ENCODE results near the gene RELB.

The RELB gene

GRCh38 chr19:45027371-45027770, 26.1 kb downstream of the RELB start:
- no peak for DNase-seq

GRCh38 chr19:45030825-45031224, 29.6 kb downstream of the RELB start:
- no peak for DNase-seq

GRCh38 chr19:45032421-45032820, 31.2 kb downstream of the RELB start:
- DNase-seq: no peak

- no peak for DNase-seq
Observed at GRCh38 chr19:45035755-45036154, 34.5 kb downstream of the RELB start.

- DNase-seq: no peak
Observed at GRCh38 chr19:45037393-45038169, 36.3 kb downstream of the RELB start.

GRCh38 chr19:45038931-45039893, 37.9 kb downstream of the RELB start, which contains the start of gene CLASRP:
CLASRP (plus strand) TSS chr19:45039045; CDS start chr19:45040213, 1,168 bp downstream.
- DNase-seq: no peak

GRCh38 chr19:45040059-45040771, 39.0 kb downstream of the RELB start:
- DNase-seq: no peak

GRCh38 chr19:45041125-45041524, 39.9 kb downstream of the RELB start:
- DNase-seq: no peak

GRCh38 chr19:45045671-45046353, 44.5 kb downstream of the RELB start:
- DNase-seq: no peak

- DNase-seq: no peak
Observed at GRCh38 chr19:45046355-45046754, 45.1 kb downstream of the RELB start.

- no peak for DNase-seq
Observed at GRCh38 chr19:45047188-45047797, 46.0 kb downstream of the RELB start.

GRCh38 chr19:45049073-45049736, 47.9 kb downstream of the RELB start:
- DNase-seq: no peak

- DNase-seq: no peak
Observed at GRCh38 chr19:45050036-45050435, 48.8 kb downstream of the RELB start.

GRCh38 chr19:45051929-45052579, 50.8 kb downstream of the RELB start:
- DNase-seq: no peak

- no peak for DNase-seq
Observed at GRCh38 chr19:45056831-45057230, 55.6 kb downstream of the RELB start.

GRCh38 chr19:45057444-45057843, 56.2 kb downstream of the RELB start:
- DNase-seq: no peak

- DNase-seq: no peak
Observed at GRCh38 chr19:45058622-45059159, 57.4 kb downstream of the RELB start.

GRCh38 chr19:45059258-45059965, 58.1 kb downstream of the RELB start:
- no peak for DNase-seq

- no peak for DNase-seq
Observed at GRCh38 chr19:45061965-45062364, 60.7 kb downstream of the RELB start.

Measured in cortex of kidney (tissue), 1 donor.